Measurements from ENCODE around the gene SMIM41.

The SMIM41 gene

DNA sequence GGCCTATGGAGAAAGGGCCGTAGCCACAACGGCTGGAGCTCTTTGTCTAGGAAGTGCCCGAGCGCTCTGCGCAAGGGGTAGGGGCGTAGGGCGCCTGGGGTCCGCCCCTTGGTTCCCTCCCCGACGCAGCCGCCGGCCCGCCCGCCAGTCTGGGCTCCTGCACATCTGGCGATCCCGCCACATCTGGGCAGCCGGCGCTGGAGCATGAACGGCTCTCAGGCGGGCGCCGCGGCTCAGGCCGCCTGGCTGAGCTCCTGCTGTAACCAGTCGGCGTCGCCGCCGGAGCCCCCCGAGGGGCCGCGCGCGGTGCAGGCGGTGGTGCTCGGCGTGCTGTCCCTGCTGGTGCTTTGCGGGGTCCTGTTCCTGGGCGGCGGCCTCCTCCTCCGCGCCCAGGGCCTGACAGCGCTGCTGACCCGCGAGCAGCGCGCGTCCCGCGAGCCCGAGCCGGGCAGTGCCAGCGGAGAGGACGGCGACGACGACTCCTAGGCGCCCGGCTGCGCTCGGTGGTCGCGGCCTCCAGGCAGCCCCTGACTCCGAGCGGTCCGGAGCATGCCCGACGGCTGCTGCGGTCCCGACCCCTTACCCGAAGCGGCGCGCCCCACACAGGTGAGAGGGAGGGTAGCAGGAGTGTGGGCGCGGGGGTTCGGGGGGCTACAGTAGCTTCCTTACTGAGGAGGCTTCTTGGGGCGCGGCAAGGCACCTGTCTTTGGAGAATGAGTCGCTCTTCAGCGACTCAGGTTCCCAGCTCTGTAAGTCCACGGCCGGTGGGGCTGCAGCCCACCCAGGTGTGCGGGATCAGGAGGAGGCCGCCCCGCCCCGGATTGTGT, at the start of gene SMIM41:
Gene SMIM41 (plus strand): TSS at position 129 of the 827 bp plus-strand sequence. CDS start 76 bp downstream, at position 205.
- DNase-seq = no peak

- DNase-seq = no peak
Measured at GRCh38 chr12:52032446-52032803, 47.1 kb upstream of the SMIM41 start.

DNA sequence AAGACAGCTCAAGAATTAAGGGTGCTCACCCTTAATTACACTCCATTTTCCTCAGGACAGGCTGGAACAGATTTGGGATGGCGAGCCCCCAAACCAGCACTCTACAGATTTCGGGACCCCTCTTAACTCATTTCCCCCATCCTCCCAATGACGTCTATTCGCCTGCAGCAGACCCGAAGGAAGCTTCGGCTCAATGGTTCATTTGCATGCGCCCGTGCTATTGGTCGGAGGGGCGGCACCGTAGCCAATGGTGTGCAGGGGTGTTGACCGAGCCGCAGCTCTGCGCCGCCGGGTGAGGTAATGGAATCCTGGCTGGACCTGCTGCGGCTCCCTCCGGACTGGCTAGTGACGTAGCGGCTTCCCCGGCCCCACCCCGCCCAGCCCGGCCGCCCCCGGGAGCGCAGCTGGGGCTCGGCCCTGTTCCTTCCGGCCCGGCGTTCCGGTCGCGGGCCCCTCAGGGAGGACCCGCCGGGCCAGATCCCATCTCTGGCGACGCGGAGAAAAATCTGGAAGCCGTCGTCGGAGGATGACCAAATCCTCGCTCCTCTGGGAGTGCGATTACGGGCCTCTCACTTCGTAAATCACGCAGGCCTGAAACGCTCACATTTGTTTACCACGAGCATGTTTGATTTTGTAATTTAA, 46.6 kb upstream of the SMIM41 start:
- peak; percentile 90 to 98 for DNase-seq

- DNase-seq = no peak
Measured at GRCh38 chr12:52033446-52034140, 45.9 kb upstream of the SMIM41 start.

DNA sequence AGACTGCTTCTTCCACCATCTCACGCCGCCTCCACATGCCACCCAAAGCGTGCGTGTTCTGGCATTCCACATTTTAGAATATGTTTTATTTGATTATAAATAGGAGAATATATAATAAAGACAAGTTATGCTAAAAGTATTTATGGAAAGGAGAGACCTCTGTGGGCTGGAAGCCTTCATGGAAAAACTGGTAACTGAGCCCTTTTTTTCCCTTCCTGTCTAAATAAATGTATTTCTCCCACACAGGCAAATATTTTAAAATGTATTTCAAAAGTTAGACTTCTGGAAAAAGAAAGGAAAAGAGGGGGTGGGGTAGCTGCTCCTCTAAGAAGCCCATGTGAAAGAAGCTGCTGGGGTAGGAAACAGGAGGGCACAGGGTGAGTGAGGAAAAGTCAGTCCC, 44.3 kb upstream of the SMIM41 start:
- no peak for DNase-seq

DNA sequence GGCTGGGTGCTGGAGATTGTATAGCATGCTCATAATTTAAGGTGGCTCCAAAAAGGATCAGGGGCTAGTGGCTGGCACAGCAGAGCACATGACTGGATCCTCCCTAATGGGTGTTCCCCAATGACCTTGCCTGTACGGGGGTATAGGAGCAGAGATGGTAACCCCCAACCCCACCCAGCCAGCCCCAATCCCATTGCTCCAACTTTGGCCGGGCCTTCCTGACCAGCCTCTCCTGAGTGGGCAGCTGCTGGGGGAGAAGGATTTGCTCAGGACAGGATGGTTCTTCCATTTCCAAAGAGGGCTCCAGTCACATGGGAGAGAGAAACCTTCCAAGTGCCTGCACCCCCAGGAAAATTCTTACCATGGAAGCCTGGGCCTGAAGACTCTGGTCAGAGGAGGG, 43.6 kb upstream of the SMIM41 start:
- no peak for DNase-seq

DNA sequence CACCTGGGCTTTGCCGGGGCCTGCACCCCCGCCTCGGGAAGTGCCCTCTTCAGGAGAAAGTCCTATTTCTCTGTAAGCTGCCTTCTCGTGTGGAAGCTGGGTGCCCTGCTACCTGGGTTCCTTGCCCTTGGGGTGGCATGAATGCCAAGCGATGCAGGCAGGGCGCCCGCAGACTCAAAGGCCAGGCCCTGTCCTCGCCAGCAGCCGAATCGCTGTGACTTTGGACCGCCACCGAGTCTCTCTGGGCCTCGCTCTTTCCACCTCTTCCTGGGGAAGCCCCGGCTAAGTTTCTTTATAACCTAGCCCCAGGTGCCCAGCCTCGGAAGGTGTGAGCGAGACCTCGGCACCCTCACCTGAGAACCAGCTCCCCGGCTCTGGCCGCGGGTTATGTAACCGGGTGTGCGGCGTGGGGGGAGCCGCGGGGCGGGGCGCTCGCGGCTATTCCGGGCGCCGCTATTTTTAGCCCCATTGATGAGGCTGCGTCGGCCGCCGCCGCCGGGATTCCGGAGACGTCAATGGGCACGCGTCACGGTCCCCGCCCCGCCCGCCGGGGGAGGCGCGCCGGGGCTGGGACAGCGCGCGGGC, 42.8 kb upstream of the SMIM41 start:
- peak; percentile 30 to 60 for DNase-seq

GRCh38 chr12:52037248-52037861, 42.1 kb upstream of the SMIM41 start:
- no peak for DNase-seq

GRCh38 chr12:52038447-52038846, 41.1 kb upstream of the SMIM41 start:
- DNase-seq = no peak

- no peak for DNase-seq
Measured at GRCh38 chr12:52041035-52041434, 38.5 kb upstream of the SMIM41 start.

GRCh38 chr12:52041695-52042123, 37.8 kb upstream of the SMIM41 start:
- no peak for DNase-seq

DNA sequence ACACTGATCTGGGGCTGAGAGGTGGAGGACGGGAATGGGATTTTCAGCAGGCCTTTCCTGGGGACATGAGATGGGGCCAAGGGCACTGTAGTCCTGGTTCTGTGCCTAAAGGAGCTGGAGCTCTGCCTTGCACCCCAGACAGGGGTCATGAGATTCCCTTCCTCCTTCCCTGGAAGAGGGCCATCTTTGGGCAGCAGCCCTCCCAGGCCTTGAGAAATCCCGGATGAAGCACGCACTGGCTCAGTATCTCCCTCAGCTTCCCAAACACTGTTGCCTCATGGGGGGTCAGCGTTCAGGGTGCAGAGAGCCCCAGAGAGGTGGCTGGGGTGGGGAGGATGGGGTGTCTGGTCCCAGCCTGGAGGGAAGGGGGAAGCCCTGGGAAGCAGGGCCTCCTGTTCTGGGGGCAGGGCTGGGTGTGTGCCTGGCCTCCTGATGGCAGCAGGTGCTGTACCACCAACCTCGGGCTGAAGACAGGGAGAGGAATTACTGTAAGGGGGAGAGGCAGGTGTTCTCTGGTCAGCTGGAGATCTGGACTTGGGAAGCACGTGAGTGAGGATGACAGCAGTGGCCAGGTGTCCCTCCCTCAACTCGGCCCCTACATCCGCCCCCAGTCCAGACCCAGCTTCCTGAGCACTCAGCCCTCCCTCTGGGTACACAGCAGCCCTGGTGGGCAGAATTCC, 36.7 kb upstream of the SMIM41 start:
- DNase-seq = peak; percentile 78 to 90

DNA sequence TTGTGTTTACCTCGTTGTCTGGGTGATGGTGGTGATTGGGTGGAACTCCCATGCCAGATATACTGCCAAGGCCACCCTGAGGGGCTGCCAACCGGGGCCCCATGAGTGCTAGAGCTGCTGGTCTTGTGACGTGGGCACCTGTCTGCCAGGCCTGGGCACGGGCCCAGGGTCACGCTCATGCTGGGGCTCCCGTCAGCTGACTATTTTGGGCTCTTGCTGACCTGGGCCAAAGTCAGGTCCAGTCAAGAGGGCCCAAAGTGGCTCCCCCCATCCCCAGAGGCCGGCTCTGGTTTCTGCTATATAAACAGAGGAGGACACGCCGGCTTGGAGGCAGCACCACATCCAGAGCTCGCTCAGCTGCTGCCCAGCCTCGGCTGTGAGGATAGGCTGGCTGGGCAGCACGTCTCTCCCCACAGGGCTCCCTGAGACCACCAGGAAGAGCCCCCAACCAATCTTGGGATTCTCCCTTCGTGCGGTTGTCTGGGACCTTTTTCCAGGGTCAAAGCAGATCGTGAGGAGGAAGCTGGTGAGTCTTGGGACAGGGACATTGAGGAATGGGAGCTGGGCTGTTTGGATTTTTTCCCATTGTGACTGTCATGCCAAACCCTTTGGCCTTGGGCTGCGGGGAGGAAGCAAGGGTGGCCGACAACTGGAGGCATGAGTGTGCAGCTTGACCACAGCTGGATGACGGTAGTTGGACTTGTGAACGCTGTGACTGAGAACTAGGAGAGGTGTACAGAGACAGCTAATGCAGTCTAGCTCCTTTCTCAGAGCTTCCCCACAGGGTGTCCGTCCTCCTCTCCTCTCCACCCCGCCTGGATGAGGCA, 35.9 kb upstream of the SMIM41 start:
- DNase-seq = peak in 1 of 2 experiments; percentile 52

GRCh38 chr12:52044292-52044983, 35.1 kb upstream of the SMIM41 start:
- no peak for DNase-seq

GRCh38 chr12:52045794-52046199, 33.7 kb upstream of the SMIM41 start:
- no peak for DNase-seq

GRCh38 chr12:52046859-52047258, 32.6 kb upstream of the SMIM41 start:
- DNase-seq = no peak

DNA sequence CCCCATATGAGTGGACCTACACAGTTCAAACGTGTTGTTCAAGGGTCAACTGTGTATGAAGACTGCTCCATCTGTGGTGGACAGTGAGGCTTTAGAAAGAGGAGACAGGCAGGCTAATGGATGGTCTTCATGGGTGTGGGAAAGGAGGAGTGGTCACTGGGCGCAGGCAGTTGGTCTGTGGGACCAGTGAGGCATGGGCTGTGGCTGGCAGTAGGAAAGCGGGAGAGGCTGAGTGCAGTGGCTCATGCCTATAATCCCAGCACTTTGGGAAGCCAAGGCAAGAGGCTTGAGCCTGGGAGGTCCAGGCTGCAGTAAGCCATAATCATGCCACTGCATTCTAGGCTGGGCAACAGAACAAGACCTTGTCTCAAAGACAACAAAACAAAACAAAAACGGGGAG, 30.2 kb upstream of the SMIM41 start:
- no peak for DNase-seq

- DNase-seq = no peak
Measured at GRCh38 chr12:52049688-52050087, 29.8 kb upstream of the SMIM41 start.

GRCh38 chr12:52050116-52050757, 29.3 kb upstream of the SMIM41 start:
- DNase-seq = peak in 1 of 2 experiments; percentile 37
